HTERT RPE-1 (cell line): ENCODE measurements around the gene TCP11L2.

Source experiments
- in situ Hi-C: fragments of 300-500 bp; cut with MboI; formaldehyde crosslinking; loops from 4 replicates; pipeline ENCODE4 v1.14.3; 2020; ENCODE audit warnings: low sequenced_read_pairs

TCP11L2 gene

GRCh38 chr12:106302401-106303201 is at the start of gene TCP11L2:
Gene TCP11L2, plus strand, starts transcription at chr12:106302733. Its CDS starts 8,343 bp downstream, at chr12:106311076.
- in situ Hi-C loops = no loop called here

DNA sequence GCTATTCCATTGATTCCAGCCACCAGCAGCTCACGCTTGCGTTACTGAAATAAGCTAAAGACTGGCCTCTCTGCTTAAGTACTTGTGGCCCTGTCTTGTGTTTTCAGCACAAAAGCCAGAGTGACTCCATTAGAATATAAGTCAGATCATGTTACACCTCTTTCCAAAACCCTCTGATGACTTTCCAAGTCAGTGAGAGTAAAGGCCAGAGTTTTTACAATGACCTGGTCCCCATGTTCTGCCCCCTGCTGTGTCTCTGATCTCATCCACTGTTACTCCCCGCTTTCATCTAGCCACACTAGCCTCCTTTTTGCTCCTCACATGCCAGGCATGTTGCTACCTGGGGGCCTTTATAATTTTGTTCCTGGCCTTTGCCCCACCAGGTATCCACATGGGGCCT is 47.8 kb upstream of the TCP11L2 start:
- in situ Hi-C loops = no loop called here

- in situ Hi-C loops = no loop called here
Measured at GRCh38 chr12:106255493-106255892, 47.0 kb upstream of the TCP11L2 start.

- in situ Hi-C loops = no loop called here
Measured at GRCh38 chr12:106255952-106256351, 46.6 kb upstream of the TCP11L2 start.

- in situ Hi-C loops = no loop called here
Measured at GRCh38 chr12:106256524-106256923, 46.0 kb upstream of the TCP11L2 start.

DNA sequence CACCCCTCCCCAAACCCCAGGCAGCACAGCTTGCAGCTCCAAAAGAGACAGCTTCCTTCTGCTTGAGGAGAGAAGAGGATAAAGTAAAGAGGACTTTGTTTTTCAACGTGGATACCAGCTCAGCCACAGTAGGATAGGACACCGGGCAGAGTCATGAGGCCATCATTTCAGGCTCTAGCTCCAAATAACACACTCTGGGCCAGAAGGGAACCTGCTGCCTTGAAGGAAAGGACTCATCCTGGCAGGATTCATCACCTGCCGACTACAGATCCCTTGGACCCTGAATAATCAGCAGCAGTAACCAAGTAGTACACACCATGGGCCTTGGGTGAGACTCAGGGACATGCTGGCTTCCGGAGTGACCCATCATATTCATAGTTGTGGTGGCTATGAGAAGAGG is 44.3 kb upstream of the TCP11L2 start:
- in situ Hi-C loops = no loop called here

GRCh38 chr12:106258935-106259334 is 43.6 kb upstream of the TCP11L2 start:
- in situ Hi-C loops = no loop called here

DNA sequence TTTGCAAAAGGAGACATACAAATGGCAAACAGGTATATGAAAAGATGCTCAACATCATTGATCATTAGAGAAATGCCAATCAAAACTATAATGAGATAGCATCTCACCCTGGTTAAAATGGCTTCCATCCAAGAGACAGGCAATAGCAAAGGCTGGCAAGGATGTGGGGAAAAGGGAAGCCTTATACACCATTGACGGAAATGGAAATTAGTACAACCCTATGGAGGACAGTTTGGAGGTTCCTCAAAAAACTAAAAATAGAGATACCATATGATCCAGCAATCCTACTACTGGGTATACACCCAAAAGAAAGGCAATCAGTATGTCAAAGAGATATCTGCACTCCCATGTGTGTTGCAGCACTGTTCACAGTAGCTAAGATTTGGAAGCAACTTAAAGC is 37.4 kb upstream of the TCP11L2 start:
- in situ Hi-C loops = no loop called here

GRCh38 chr12:106267535-106267934 is 35.0 kb upstream of the TCP11L2 start:
- in situ Hi-C loops = no loop called here

GRCh38 chr12:106269150-106269771 is 33.3 kb upstream of the TCP11L2 start:
- in situ Hi-C loops = no loop called here

DNA sequence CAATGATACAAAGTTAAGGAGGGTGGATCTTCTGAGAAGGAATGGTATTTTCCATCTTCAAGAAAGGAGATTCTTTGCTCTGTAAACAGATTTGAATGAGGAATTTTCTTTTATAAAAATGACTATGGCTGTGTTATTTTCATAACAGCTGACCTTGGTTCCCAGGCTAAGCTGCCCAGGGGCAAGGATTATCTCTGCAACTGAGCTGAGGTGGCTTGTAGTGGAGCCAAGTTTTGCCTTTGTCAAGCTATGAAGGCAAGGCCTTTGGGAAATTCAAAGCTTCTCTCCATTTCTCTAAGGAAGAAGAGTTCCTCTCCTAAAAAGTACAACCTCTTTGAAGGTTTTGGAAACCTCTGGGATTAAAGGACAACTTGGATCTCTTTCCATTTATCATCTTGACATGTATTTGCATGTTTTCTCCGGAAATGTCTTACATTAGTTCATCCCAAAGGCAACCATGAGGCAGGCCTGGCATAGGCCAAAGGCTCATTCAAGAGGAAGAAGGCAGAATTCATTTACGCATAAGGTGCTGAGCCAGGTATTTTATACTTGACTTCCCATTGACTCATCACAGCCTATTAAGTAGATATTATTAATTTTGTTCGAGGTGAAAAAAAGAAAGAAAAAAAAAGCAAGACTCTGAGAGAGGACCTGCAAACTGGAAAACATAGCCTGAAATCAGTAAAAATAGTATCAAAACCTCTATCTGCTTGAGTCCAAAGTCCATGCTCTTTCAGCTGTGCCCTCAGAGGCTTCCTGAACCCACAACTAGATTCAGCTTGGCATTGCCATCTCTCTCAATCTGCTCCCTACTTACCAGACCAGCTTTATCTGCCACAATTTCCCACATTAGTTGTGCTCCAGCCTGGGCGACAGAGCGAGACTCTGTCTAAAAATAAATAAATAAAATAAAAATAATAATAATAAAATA is 30.7 kb upstream of the TCP11L2 start:
- in situ Hi-C loops = no loop called here

DNA sequence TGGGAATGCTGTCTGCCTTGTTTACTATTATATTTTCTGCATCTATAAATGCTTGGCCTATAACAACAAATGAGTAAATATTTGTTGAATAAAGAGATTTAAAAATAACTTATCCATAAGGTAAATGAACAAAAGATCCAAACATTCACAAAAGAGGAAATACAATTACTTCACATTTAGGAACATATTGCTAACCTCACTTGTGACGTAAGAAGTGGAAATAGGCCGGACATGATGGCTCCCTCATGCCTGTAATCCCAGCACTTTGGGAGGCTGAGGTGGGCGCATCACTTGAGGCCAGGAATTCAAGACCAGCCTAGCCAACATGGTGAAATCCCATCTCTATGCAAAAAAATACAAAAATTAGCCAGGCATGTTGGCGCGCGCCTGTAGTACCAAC is 29.0 kb upstream of the TCP11L2 start:
- in situ Hi-C loops = no loop called here

DNA sequence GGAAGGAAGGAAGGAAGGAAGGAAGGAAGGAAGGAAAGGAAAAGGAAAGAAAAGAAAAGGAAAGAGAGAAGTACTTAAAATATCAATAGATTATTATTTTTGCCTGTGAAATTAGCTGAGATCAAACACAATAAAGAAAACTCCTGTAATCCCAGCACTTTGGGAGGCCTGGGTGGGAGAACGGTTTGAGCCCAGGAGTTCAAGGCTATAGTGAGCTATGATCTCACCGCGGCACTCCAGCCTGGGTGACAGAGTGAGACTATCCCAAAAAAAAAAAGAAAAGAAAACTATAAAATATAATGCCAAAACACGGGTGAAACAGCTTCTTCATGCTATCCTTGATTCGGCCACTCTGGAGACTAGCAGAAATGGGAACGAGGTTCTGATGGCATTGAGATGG is 28.5 kb upstream of the TCP11L2 start:
- in situ Hi-C loops = no loop called here

DNA sequence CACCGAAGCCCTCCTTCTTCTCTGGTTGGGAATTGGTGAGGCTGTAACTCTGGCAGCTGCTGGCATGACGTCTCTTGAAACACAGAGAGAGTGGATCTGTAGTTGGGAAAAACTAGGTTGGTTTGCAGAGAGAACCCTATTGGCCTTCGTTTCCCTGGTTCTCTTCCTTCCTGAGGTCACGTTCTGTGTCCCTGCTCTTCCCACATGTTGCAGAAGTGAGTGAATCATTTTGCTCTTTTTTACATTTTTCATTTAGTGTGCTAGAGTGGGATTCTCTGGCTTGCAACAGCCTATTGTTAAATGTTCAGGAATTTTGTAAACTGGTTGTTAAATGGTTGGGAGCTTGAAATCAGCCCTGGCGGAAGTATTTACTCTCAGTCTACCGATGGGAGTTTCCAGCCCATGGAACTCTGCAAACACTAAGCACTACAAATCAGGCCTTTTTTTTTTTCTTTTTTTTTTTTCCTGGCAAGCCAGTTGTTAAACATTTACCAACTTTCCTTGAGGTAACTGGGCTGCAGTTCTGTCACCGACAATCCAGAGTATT is 27.9 kb upstream of the TCP11L2 start:
- in situ Hi-C loops = no loop called here

DNA sequence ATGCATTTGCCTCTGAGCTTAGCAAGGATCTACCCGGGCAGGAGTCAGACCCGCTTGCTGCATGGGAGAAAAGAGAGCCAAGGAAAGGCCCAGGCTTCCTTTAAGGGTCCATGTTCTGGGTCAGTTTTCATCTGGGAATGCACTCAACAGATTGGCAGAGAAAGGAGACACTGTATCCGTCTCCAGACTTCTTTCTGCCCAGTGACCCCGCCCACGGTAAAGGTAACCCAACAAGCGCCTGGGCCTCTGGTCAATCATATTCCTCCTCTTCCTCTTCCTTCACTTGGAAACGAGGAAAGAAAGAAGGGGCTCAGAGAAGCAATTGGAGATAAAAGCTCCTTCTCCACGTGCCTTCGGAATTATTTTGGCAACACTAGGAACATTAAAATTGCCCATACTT is 27.1 kb upstream of the TCP11L2 start:
- in situ Hi-C loops = no loop called here

DNA sequence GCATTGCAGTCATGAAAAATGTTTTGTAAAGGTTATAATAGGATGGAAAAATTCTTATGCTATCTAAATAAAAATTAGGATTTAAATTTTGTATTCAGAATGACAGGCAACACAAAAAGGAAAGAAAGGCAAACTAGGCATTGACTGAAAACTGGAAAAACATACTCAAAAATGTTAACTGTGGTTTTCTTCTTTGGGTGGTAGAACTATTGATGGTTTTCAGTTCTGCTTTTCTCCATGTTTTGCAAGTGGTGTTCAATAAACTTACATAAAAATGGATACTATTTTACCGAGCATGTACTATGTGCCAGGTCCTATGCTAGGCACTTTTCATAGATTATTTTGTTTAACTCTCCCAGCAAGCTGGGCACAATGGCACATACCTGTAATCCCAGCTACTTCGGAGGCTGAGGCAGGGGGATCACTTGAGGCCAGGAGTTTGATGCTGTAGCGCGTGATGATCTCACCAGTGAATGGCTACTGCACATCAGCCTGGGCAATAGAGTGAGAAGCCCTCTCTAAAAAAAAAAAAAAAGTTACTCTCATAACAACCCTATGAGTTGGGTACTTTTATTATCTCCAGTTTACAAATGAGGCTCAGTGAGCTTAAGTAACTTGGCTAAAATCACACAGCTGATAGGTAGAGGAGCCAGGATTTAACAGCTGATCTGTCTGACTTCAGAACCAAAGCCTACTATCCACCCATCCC is 26.3 kb upstream of the TCP11L2 start:
- in situ Hi-C loops = no loop called here

DNA sequence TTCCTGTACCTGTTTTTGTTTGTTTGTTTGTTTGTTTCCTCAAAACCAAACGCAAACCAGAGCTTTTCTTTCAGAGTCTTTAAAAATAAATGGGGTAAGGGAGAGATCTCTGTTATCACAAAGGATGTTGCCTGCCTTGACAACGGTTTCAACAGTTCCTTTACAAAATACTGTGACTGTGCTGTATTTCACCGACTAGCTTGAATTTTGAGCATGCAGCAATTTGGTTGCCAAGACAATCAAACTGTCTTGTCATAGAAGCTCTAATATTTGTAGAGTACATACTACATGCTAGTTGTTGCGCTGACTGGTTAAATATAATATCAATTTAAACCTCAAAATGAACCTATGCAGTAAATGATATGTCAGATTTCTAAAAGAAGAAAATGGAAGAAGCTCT is 22.4 kb upstream of the TCP11L2 start:
- in situ Hi-C loops = no loop called here

- in situ Hi-C loops = no loop called here
Measured at GRCh38 chr12:106281056-106281782, 21.3 kb upstream of the TCP11L2 start.

- in situ Hi-C loops = no loop called here
Measured at GRCh38 chr12:106281804-106282203, 20.7 kb upstream of the TCP11L2 start.
